HepG2 (cell line): ENCODE results near the gene PPARA.

Source experiments
- CTCF ChIP-seq: sonication (generic); formaldehyde crosslinking; IDR thresholded peaks from 2 replicates; pipeline ENCODE4 v1.5.0; 2020; ENCODE audit warnings: mild to moderate bottlenecking, missing genetic modification reagents, moderate library complexity
- POLR2A ChIP-seq, 2 experiments: IDR thresholded peaks; 2 replicates each; pipeline ENCODE4 v1.6.1; 2011; ENCODE audit warnings: low read depth in 2 of 2, low read length in 2 of 2, mild to moderate bottlenecking in 1 of 2, moderate library complexity in 1 of 2; ENCODE audit not compliant: insufficient read depth in 1 of 2
- RFXAP ChIP-seq: sonication (generic); formaldehyde crosslinking; IDR thresholded peaks from 2 replicates; pipeline ENCODE4 v1.4.0; 2020; ENCODE audit warnings: missing genetic modification reagents, borderline replicate concordance
- ZFP36L2 ChIP-seq: sonication (generic); formaldehyde crosslinking; IDR thresholded peaks from 2 replicates; pipeline ENCODE4 v1.4.0; 2020; ENCODE audit warnings: missing genetic modification reagents
- ZNF230 ChIP-seq: sonication (generic); formaldehyde crosslinking; IDR thresholded peaks from 2 replicates; pipeline ENCODE4 v1.4.0; 2020; ENCODE audit warnings: mild to moderate bottlenecking, missing genetic modification reagents
- ZNF576 ChIP-seq: sonication (generic); formaldehyde crosslinking; IDR thresholded peaks from 2 replicates; pipeline ENCODE4 v1.4.0; 2020; ENCODE audit warnings: mild to moderate bottlenecking, missing genetic modification reagents

DNA sequence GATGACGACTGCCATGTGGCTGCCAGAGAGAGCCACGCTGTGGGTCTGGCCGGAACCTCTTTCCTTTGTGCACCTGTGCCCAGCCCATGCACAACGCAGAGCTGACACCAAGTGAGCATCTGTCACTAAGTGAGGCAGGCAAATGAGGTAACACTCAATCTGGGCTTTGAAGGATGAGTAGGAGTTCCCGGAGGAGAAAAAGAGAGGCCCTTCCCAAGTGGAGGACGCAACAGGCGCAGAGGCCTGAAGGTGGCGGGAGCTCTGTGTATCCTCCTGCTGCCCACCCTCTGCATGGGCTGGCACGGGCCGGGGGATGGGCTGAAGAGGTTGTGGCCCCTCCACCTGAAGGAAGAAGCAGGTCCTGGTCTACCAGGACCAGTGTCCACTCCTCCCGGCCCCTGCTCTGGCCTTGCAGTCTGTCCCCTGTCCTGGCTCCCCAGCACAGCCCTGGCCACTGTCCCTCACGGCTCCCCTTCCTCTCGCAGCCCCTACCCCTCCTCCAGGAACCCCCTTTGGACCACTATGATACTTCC, 23.4 kb upstream of the PPARA start:
- TF ChIP-seq RFXAP (CRISPR knock-in tag), result no peak
- TF ChIP-seq POLR2A (IDR thresholded peaks at IDR 0.05; ENCODE audit: insufficient read depth in 1 of 2, low read depth in 2 of 2, low read length in 2 of 2), result no peak
- no peak for TF ChIP-seq ZFP36L2 (CRISPR knock-in tag)
- TF ChIP-seq ZNF230 (CRISPR knock-in tag), result no peak
- TF ChIP-seq CTCF, result 0 out of 2 replicates have a peak, but pooled peaks have one; percentile 9
- TF ChIP-seq ZNF576, result no peak
